Keratinocyte (primary cell): ENCODE measurements around the gene OTOG.

Source experiments
- CTCF ChIP-seq, 3 experiments: IDR thresholded peaks in 1 of 3; conservative IDR thresholded peaks in 1 of 3; optimal IDR thresholded peaks in 1 of 3; 2 replicates in 2 of 3; 3 replicates in 1 of 3; pipeline versions ENCODE3 to v1.5.1; 2011; ENCODE audit warnings: low read length in 3 of 3, mild to moderate bottlenecking in 3 of 3, moderate library complexity in 2 of 3, control low read depth in 1 of 3, inconsistent platforms in 1 of 3; ENCODE audit not compliant: insufficient read depth in 2 of 3; ENCODE audit errors: extremely low read depth in 1 of 3
- EZH2 ChIP-seq: IDR thresholded peaks from one replicate; pipeline ENCODE4 v1.6.1; 2012; ENCODE audit warnings: inconsistent platforms, mild to moderate bottlenecking, low read length, moderate library complexity

- TF ChIP-seq CTCF (optimal IDR thresholded peaks at IDR 0.05 in 1 of 3, IDR thresholded peaks at IDR 0.05 in 1 of 3, conservative IDR thresholded peaks at IDR 0.05 in 1 of 3; ENCODE audit: extremely low read depth in 1 of 3, insufficient read depth in 2 of 3, low read length in 3 of 3) (no peak), EZH2 (no peak)
These were observed 31.9 kb downstream of the OTOG start for GRCh38 chr11:17578958-17579357.
